ENCODE measurements around the gene TMPRSS12. TPM values are rescaled to one million over a fixed set of nuclear protein-coding genes. Genes with fewer than 3 reads are reported as not detected.

TMPRSS12 gene
- total and polyA plus RNA-seq, 2 donors (not counting 1 experiment from before 2014, with no cell fraction given), result not detected

GRCh38 chr12:50839042-50839441 lies 3.7 kb upstream of the TMPRSS12 start:
- 100% methylated on average over 1 of the region's 2 CpGs for WGBS (ENCODE audit: insufficient coverage)

More at GRCh38 chr12:50839042-50839441, 3.7 kb upstream of the TMPRSS12 start:
- Mint-ChIP-seq H3K27ac (no peak overlapping the region), H3K27me3 (no peaks in the 10 kb centered on the region), H3K4me3 (no peak overlapping the region), H3K4me1 (no peaks in the 10 kb centered on the region), H3K9me3 (ENCODE audit: insufficient read depth) (peaks cover 5% of the 10 kb centered on the region)
- Histone ChIP-seq H3K4me3 (ENCODE audit: control extremely low read depth in 1 of 5, extremely low read depth in 1 of 5, insufficient read depth in 1 of 5, low read depth in 2 of 5, low read length in 4 of 5) (no peak overlapping the region), H3K27ac (ENCODE audit: low read length in 2 of 2) (no peak overlapping the region), H4K20me1 (ENCODE audit: control insufficient read depth, insufficient read depth, low read length, poor library complexity, severe bottlenecking) (no peaks in the 10 kb centered on the region), H3K9me3 (ENCODE audit: control extremely low read depth in 1 of 3, control insufficient read depth in 2 of 3, insufficient read depth in 1 of 3, low read length in 2 of 3) (peaks cover 0 to 14% (median 5%) of the 10 kb centered on the region in 3 donors), H3K4me1 (ENCODE audit: control insufficient read depth in 2 of 2, insufficient read depth in 2 of 2, low read length in 2 of 2) (peaks cover 0 to 3% of the 10 kb centered on the region in 2 donors), H2AFZ (ENCODE audit: insufficient read depth, low read depth, low read length, poor library complexity, severe bottlenecking) (no peak overlapping the region), H3K9ac (ENCODE audit: low read length) (no peak overlapping the region), H3K79me2 (ENCODE audit: control insufficient read depth, insufficient read depth, low read length) (no peaks in the 10 kb centered on the region), H3K4me2 (replicated peaks; ENCODE audit: low read depth, low read length, poor library complexity, severe bottlenecking) (no peak overlapping the region), H3K27me3 (replicated peaks in 1 of 4; ENCODE audit: control extremely low read depth in 1 of 4, control insufficient read depth in 3 of 4, insufficient read depth in 4 of 4, low read length in 3 of 4) (peaks cover 0 to 4% (median 0%) of the 10 kb centered on the region in 4 experiments), H3K36me3 (replicated peaks in 1 of 2; ENCODE audit: control extremely low read depth in 1 of 2, control insufficient read depth in 1 of 2, extremely low read depth in 1 of 2, insufficient read depth in 2 of 2, low read length in 1 of 2) (no peaks in the 10 kb centered on the region)
- intact Hi-C loops (cut with micrococcal nuclease), result loop anchor here (10.0 kb wide), 1 partner anchor 46 kb away; no protein-coding TSS in a partner anchor
- ChIA-PET CTCF (interaction anchor here (0.9 kb wide), 1 partner anchor 14 kb away, joined by 3 read pairs; no protein-coding TSS in a partner anchor), POLR2A (no interaction called here)
- DNase-seq, result no peak
- ATAC-seq (ENCODE audit: low read depth), result no peak
- TF ChIP-seq EZH2 (IDR thresholded peaks at IDR 0.05; ENCODE audit: borderline replicate concordance, insufficient read depth, low read depth, low read length, poor library complexity, severe bottlenecking) (no peak), CTCF (IDR thresholded peaks at IDR 0.05) (no peak)

Data from B cell (primary cell).